Left forelimb (tissue), 1 donor: Measurements from ENCODE around the gene AICDA.

Experiments
- DNase-seq: peaks from one replicate; pipeline ENCODE4 v3.0.0-alpha.2; 2018; ENCODE audit warnings: low spot score

AICDA gene

GRCh38 chr12:8554451-8555195 lies 58.0 kb downstream of the AICDA start:
- DNase-seq, result no peak

GRCh38 chr12:8553088-8553627 lies 59.5 kb downstream of the AICDA start:
- DNase-seq, result no peak
